Measurements from ENCODE around the gene LAMA4.

The LAMA4 gene

GRCh38 chr6:112085286-112086065, 168.9 kb downstream of the LAMA4 start:
- DNase-seq (ENCODE audit: low read depth, low spot score) = no peak

- DNase-seq (ENCODE audit: low read depth, low spot score) = no peak
These were observed 172.8 kb downstream of the LAMA4 start for GRCh38 chr6:112081569-112081968.

GRCh38 chr6:112066606-112067005, 187.8 kb downstream of the LAMA4 start:
- DNase-seq (ENCODE audit: low read depth, low spot score) = no peak

- no peak for DNase-seq (ENCODE audit: low read depth, low spot score)
These were observed 188.9 kb downstream of the LAMA4 start for GRCh38 chr6:112065426-112065986.

- no peak for DNase-seq (ENCODE audit: low read depth, low spot score)
These were observed 191.4 kb downstream of the LAMA4 start for GRCh38 chr6:112062966-112063365.

GRCh38 chr6:112061605-112062004, 192.8 kb downstream of the LAMA4 start:
- DNase-seq (ENCODE audit: low read depth, low spot score) = no peak

Data from iPS DF 19.7 (cell line).